Endothelial cell of umbilical vein (primary cell): ENCODE measurements around the gene WDR93. TPM values are rescaled to one million over a fixed set of nuclear protein-coding genes. Genes with fewer than 3 reads are reported as not detected.

Source experiments
- BruUV-seq: library from RNA; stranded (reverse); fragments of 400-500 nt; replicated peaks from 2 replicates; lab custom pipeline; 2021; lab: Mats Ljungman, UMichigan
- CTCF ChIA-PET: fragments of 300-600, 350-600 bp; sonication (Branson Sonifier 250); formaldehyde crosslinking; loops from one replicate; lab custom pipeline; 2021; ENCODE audit warnings: antibody characterized with exemption, inconsistent platforms; lab: Charles Lee
- POLR2A ChIA-PET: fragments of 300-600, 350-600 bp; sonication (Branson Sonifier 250); formaldehyde crosslinking; loops from one replicate; lab custom pipeline; 2021; ENCODE audit warnings: antibody characterized with exemption, inconsistent platforms; lab: Charles Lee
- DNase-seq: peaks from one replicate; pipeline ENCODE4 v3.0.0-alpha.2; 2011; ENCODE audit warnings: low read depth, low spot score
- FAIRE-seq: peaks from 2 replicates; lab custom pipeline; 2011; peaks lifted over from hg19 to GRCh38; lab: Jason Lieb, UNC
- H2AFZ ChIP-seq: 2 replicates; pipeline ENCODE4 v1.6.0; 2012; ENCODE audit warnings: low read depth, low read length, control low read depth, inconsistent platforms
- H3K27ac ChIP-seq: 2 replicates; pipeline ENCODE4 v1.5.1; 2011; ENCODE audit warnings: low read depth, mild to moderate bottlenecking, control low read depth, low read length, moderate library complexity; ENCODE audit not compliant: insufficient read depth
- H3K27me3 ChIP-seq, 2 experiments: 2 replicates each; pipeline versions ENCODE4 v1.6.0 to v1.6.1; 2011; ENCODE audit warnings: low read length in 2 of 2, mixed read lengths in 1 of 2; ENCODE audit not compliant: control insufficient read depth in 2 of 2, insufficient read depth in 2 of 2
- H3K36me3 ChIP-seq, 2 experiments: 2 replicates in 1 of 2; 3 replicates in 1 of 2; pipeline ENCODE4 v1.5.1; 2011; ENCODE audit warnings: low read length in 2 of 2, mild to moderate bottlenecking in 1 of 2, moderate library complexity in 1 of 2; ENCODE audit not compliant: control insufficient read depth in 2 of 2, insufficient read depth in 2 of 2; ENCODE audit errors: extremely low read depth in 1 of 2
- H3K4me1 ChIP-seq: 3 replicates; pipeline ENCODE4 v1.5.1; 2011; ENCODE audit warnings: mild to moderate bottlenecking, low read length; ENCODE audit not compliant: control insufficient read depth, insufficient read depth; ENCODE audit errors: extremely low read depth
- H3K4me2 ChIP-seq: 2 replicates; pipeline ENCODE4 v1.6.1; 2011; ENCODE audit warnings: low read length, control low read depth, mixed read lengths; ENCODE audit not compliant: insufficient read depth
- H3K4me3 ChIP-seq, 3 experiments: fragments of 200-600 bp in 1 of 3; sonication (generic), shearing (Covaris generic) in 1 of 3; replicated peaks in 1 of 3; 2 replicates each; pipeline ENCODE4 v1.5.1; 2011 to 2016; ENCODE audit warnings: control low read depth in 3 of 3, low read length in 3 of 3, mild to moderate bottlenecking in 2 of 3, inconsistent platforms in 1 of 3, low read depth in 1 of 3, moderate library complexity in 1 of 3; ENCODE audit not compliant: insufficient read depth in 1 of 3
- H3K79me2 ChIP-seq: 2 replicates; pipeline ENCODE4 v1.6.0; 2012; ENCODE audit warnings: low read length, inconsistent platforms; ENCODE audit not compliant: control insufficient read depth, insufficient read depth
- H3K9ac ChIP-seq: replicated peaks from 2 replicates; pipeline ENCODE3; 2011; ENCODE audit warnings: low read length, control low read depth; ENCODE audit not compliant: insufficient read depth; ENCODE audit errors: extremely low read depth
- H3K9me1 ChIP-seq: replicated peaks from 3 replicates; pipeline ENCODE4 v1.6.0; 2011; ENCODE audit warnings: mild to moderate bottlenecking, low read length; ENCODE audit not compliant: control insufficient read depth, insufficient read depth; ENCODE audit errors: extremely low read depth
- H3K9me3 ChIP-seq: replicated peaks from 2 replicates; pipeline ENCODE4 v1.5.1; 2012; ENCODE audit warnings: low read length, inconsistent platforms; ENCODE audit not compliant: control insufficient read depth, insufficient read depth
- H4K20me1 ChIP-seq: replicated peaks from 2 replicates; pipeline ENCODE3; 2011; ENCODE audit warnings: mild to moderate bottlenecking, low read length; ENCODE audit not compliant: control insufficient read depth, insufficient read depth; ENCODE audit errors: extremely low read depth
- JUN ChIP-seq: IDR thresholded peaks from 2 replicates; pipeline ENCODE4 v1.6.1; 2011; ENCODE audit warnings: borderline replicate concordance, low read depth; ENCODE audit not compliant: insufficient read length, insufficient read depth
- MYC ChIP-seq: IDR thresholded peaks from one replicate; pipeline ENCODE4 v1.6.1; 2011; ENCODE audit warnings: mild to moderate bottlenecking, low read depth, low read length
- POLR2A ChIP-seq: IDR thresholded peaks from 2 replicates; pipeline ENCODE4 v1.6.1; 2012; ENCODE audit warnings: low read depth, mild to moderate bottlenecking, control low read depth, low read length
- POLR2AphosphoS5 ChIP-seq: IDR thresholded peaks from 2 replicates; pipeline ENCODE4 v1.6.1; 2012; ENCODE audit warnings: low read depth, mild to moderate bottlenecking, control low read depth, low read length, moderate library complexity; ENCODE audit not compliant: insufficient read depth
- dilution Hi-C: fragments of 300-500 bp; cut with MboI; formaldehyde crosslinking; loops from one replicate; pipeline ENCODE4 v1.15.0; 2019; ENCODE audit warnings: low sequenced_read_pairs; ENCODE audit not compliant: extremely low pct_ligation_motif_present
- intact Hi-C: fragments of 100-400 bp; cut with micrococcal nuclease; formaldehyde crosslinking; loops from one replicate; pipeline ENCODE4 v1.10.0; 2022
- polyA plus RNA-seq, 4 experiments: library from polyadenylated mRNA; depleted of rRNA in 3 of 4; stranded (reverse) in 3 of 4; unstranded in 1 of 4; fragments of >200 nt; gene quantifications; 2 replicates each; pipeline versions ENCODE4 v1.2.1 to v1.2.3, GENCODE V29; 2011 to 2012; ENCODE audit warnings: missing spikeins in 1 of 4
- total RNA-seq: library from RNA; stranded (reverse); gene quantifications from 2 replicates; pipeline ENCODE4 v1.2.3, GENCODE V29; 2021
- TF ChIP-seq, protein P1 (sequence below): IDR thresholded peaks from 2 replicates; pipeline ENCODE4 v1.6.1; 2011; ENCODE audit not compliant: insufficient read depth, insufficient read length
- TF ChIP-seq, protein P2 (sequence below), 2 donors: IDR thresholded peaks; 1 replicate in 1 of 2; 2 replicates in 1 of 2; pipeline ENCODE4 v1.5.1; 2011; ENCODE audit warnings: low read length in 2 of 2, mild to moderate bottlenecking in 2 of 2, moderate library complexity in 2 of 2, control low read depth in 1 of 2, inconsistent platforms in 1 of 2, low read depth in 1 of 2; ENCODE audit not compliant: insufficient read depth in 1 of 2; ENCODE audit errors: extremely low read depth in 1 of 2

The WDR93 gene
- total and polyA plus RNA-seq, 2 donors (not counting 3 experiments of a cell fraction or from before 2014, with no cell fraction given), result 0.07 TPM; not detected in 1

DNA sequence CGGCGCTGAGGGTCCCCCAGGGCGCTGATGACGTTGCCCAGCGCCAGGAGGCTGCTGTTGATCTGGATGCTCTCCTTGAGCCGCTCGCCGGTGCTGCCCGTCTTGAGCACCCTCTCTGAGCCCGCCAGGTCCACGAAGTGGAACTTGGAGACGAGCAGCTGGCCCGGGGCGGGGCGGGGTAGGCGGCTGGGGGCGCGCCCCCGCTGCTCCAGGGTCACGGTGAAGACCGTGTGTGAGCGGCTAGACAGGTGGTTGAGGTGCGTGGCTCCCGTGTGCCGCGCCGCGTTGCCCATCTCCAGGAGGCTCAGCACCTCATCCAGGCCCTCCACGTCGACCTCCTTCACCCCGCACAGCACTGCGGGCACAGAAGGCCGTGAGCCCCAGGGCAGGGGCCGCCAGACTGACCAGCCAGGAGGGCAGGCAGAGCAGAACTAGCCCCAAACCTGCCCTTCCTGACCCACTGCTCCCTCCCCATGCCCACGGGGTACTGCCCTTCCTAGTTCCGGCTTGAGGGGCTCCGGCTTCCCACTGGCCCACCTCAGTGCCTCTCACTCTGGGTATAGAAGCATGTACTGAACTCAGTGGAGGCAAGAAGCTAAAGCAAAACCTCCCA is 41.5 kb upstream of the WDR93 start:
- Histone ChIP-seq H3K4me3 (no peak overlapping the region), H3K4me2 (no peak overlapping the region), H4K20me1 (no peaks in the 10 kb centered on the region), H3K9me3 (no peaks in the 10 kb centered on the region), H3K27me3 (no peaks in the 10 kb centered on the region), H3K36me3 (peaks cover 0 to 5% of the 10 kb centered on the region in 2 experiments), H3K9ac (no peak overlapping the region), H3K4me1 (no peaks in the 10 kb centered on the region), H2AFZ (no peak overlapping the region), H3K9me1 (no peaks in the 10 kb centered on the region), H3K79me2 (no peaks in the 10 kb centered on the region), H3K27ac (no peak overlapping the region)
- ChIA-PET CTCF (no interaction called here), POLR2A (no interaction called here)
- TF ChIP-seq POLR2A, result no peak
- no peak for TF ChIP-seq JUN
- no peak for TF ChIP-seq POLR2AphosphoS5
- TF ChIP-seq, protein P1, sequence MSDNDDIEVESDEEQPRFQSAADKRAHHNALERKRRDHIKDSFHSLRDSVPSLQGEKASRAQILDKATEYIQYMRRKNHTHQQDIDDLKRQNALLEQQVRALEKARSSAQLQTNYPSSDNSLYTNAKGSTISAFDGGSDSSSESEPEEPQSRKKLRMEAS, result no peak
- no peak for TF ChIP-seq MYC
- TF ChIP-seq, protein P2, sequence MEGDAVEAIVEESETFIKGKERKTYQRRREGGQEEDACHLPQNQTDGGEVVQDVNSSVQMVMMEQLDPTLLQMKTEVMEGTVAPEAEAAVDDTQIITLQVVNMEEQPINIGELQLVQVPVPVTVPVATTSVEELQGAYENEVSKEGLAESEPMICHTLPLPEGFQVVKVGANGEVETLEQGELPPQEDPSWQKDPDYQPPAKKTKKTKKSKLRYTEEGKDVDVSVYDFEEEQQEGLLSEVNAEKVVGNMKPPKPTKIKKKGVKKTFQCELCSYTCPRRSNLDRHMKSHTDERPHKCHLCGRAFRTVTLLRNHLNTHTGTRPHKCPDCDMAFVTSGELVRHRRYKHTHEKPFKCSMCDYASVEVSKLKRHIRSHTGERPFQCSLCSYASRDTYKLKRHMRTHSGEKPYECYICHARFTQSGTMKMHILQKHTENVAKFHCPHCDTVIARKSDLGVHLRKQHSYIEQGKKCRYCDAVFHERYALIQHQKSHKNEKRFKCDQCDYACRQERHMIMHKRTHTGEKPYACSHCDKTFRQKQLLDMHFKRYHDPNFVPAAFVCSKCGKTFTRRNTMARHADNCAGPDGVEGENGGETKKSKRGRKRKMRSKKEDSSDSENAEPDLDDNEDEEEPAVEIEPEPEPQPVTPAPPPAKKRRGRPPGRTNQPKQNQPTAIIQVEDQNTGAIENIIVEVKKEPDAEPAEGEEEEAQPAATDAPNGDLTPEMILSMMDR (IDR thresholded peaks at IDR 0.05; ENCODE audit: extremely low read depth in 1 of 2, insufficient read depth in 1 of 2, low read depth in 1 of 2, low read length in 2 of 2), result no peak
- FAIRE-seq, result no peak
- DNase-seq, result no peak
- dilution Hi-C loops, result no loop called here
- intact Hi-C loops, result no loop called here
- TSS peak; percentile 54 for BruUV-seq
